Naive thymus-derived CD4-positive, alpha-beta T cell (primary cell): Measurements from ENCODE around the gene EHMT2. TPM values are rescaled to one million over a fixed set of nuclear protein-coding genes. Genes with fewer than 3 reads are reported as not detected.
"Not testable (repeated sequence)": the region's sequence is repeated elsewhere in the genome, so short reads cannot be mapped to it uniquely, and the experiment has no call there.

ENCODE experiments used
- ATAC-seq: fragments of 150-1000 bp; cut with Tn5 transposase; 2 replicates; pipeline ENCODE4 v1.10.0; 2021; ENCODE audit warnings: mild to moderate bottlenecking, moderate library complexity
- CTCF ChIA-PET: fragments of 350-600 bp; sonication (Branson Sonifier 250); formaldehyde crosslinking; loops from one replicate; lab custom pipeline; 2021; ENCODE audit warnings: antibody characterized with exemption; lab: Charles Lee
- POLR2A ChIA-PET: fragments of 350-600 bp; sonication (Branson Sonifier 250); formaldehyde crosslinking; loops from one replicate; lab custom pipeline; 2021; ENCODE audit warnings: antibody characterized with exemption, inconsistent platforms; lab: Charles Lee
- DNase-seq, 9 donors: peaks; one replicate each; pipeline versions ENCODE4 v3.0.0 to v3.0.0-alpha.2; 2020 to 2022; ENCODE audit warnings: mixed read lengths in 1 of 9
- H3K27ac ChIP-seq: one replicate; pipeline ENCODE4 v1.7.0; 2013; ENCODE audit warnings: mild to moderate bottlenecking, low read depth, low read length, moderate library complexity
- H3K27me3 ChIP-seq, 2 donors: one replicate each; pipeline ENCODE4 v1.7.0; 2013; ENCODE audit warnings: low read length in 2 of 2, mild to moderate bottlenecking in 2 of 2, moderate library complexity in 2 of 2; ENCODE audit not compliant: control insufficient read depth in 2 of 2, insufficient read depth in 2 of 2
- H3K36me3 ChIP-seq, 3 experiments: 1 replicate in 2 of 3; 2 replicates in 1 of 3; pipeline ENCODE4 v1.7.0; 2013; ENCODE audit warnings: low read length in 3 of 3, mild to moderate bottlenecking in 3 of 3, moderate library complexity in 1 of 3; ENCODE audit not compliant: insufficient read depth in 3 of 3, control insufficient read depth in 2 of 3
- H3K4me1 ChIP-seq, 2 donors: one replicate each; pipeline ENCODE4 v1.7.0; 2013; ENCODE audit warnings: low read length in 2 of 2, mild to moderate bottlenecking in 2 of 2, moderate library complexity in 1 of 2; ENCODE audit not compliant: control insufficient read depth in 2 of 2, insufficient read depth in 2 of 2
- H3K4me3 ChIP-seq: 2 replicates; pipeline ENCODE4 v1.7.0; 2013; ENCODE audit warnings: mild to moderate bottlenecking, low read length
- H3K9me3 ChIP-seq, 3 experiments: 1 replicate in 2 of 3; 2 replicates in 1 of 3; pipeline ENCODE4 v1.7.0; 2013; ENCODE audit warnings: low read length in 3 of 3; ENCODE audit not compliant: control insufficient read depth in 2 of 3
- H3K27ac Mint-ChIP-seq, 9 donors: one replicate each; pipeline ENCODE4 v1.8.0; 2020 to 2022; ENCODE audit warnings: mixed read lengths in 9 of 9, mild to moderate bottlenecking in 8 of 9, moderate library complexity in 5 of 9, inconsistent platforms in 2 of 9
- H3K27me3 Mint-ChIP-seq, 5 donors: one replicate each; pipeline ENCODE4 v1.8.0; 2021 to 2022; ENCODE audit warnings: mixed read lengths in 5 of 5, mild to moderate bottlenecking in 1 of 5
- H3K36me3 Mint-ChIP-seq, 5 donors: one replicate each; pipeline ENCODE4 v1.8.0; 2020 to 2022; ENCODE audit warnings: mixed read lengths in 5 of 5, mild to moderate bottlenecking in 3 of 5, inconsistent platforms in 1 of 5
- H3K4me1 Mint-ChIP-seq, 7 donors: one replicate each; pipeline ENCODE4 v1.8.0; 2020 to 2022; ENCODE audit warnings: mixed read lengths in 7 of 7, mild to moderate bottlenecking in 3 of 7, inconsistent platforms in 1 of 7
- H3K4me3 Mint-ChIP-seq, 10 donors: one replicate each; pipeline ENCODE4 v1.8.0; 2020 to 2022; ENCODE audit warnings: mild to moderate bottlenecking in 10 of 10, mixed read lengths in 10 of 10, moderate library complexity in 6 of 10, inconsistent platforms in 2 of 10
- H3K9me3 Mint-ChIP-seq, 11 donors: one replicate each; pipeline ENCODE4 v1.8.0; 2020 to 2022; ENCODE audit warnings: mixed read lengths in 11 of 11, mild to moderate bottlenecking in 4 of 11, inconsistent platforms in 1 of 11, moderate library complexity in 1 of 11
- intact Hi-C, 2 donors: fragments of 100-400 bp; cut with micrococcal nuclease; formaldehyde crosslinking; loops; one replicate each; pipeline ENCODE4 v1.15.1; 2023
- polyA plus RNA-seq, 2 donors: library from polyadenylated mRNA; unstranded; fragments of 300-500 nt; fragmentation: Illumina TruSeq; gene quantifications; one replicate each; pipeline ENCODE4 v1.2.3, GENCODE V29; 2021
- total RNA-seq, 6 experiments: library from RNA in 5 of 6; stranded (reverse) in 5 of 6; gene quantifications; 1 replicate in 5 of 6; 2 replicates in 1 of 6; pipeline ENCODE4 v1.2.3 and lab custom pipeline; 2021 to 2026

EHMT2 gene
- total and polyA plus RNA-seq, 7 experiments from 2014 or later = 37.3 to 94.2 (median 66.5) TPM

DNA sequence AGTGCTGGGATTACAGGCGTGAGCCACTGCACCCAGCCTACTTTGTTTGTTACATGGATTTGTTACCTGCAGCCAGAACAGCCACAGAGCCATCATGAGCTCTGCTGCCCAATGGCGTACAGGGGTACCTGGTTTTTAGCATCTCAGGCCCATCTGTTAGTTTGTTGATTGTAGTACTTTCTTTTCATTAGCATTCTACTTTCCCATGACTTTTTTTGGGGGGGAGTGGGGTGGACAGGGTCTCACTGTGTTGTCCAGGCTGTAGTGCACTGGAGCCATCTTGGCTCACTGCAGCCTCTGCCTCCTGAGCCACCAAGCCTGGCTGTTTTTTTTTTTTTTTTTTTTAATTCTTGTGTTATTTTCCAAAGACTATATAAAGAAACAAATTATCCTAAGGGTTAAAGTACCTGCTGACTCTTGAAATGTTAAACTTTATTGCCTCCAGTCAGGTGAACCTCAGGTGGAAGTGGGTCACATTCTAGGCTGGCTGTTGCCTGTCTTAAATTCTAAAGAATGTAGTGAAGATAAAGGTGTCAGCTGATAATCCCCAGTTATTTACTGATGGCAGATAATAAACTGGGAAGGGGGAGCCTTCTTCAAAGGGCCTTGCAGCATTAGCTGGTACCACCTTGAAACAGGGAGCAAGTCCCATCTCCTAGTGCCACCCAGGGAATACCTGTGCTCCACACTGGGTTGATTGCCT, 50.1 kb downstream of the EHMT2 start:
- peaks cover 0 to under 1% (median 0%) of the 10 kb centered on the region in 5 donors for H3K36me3 Mint-ChIP-seq
- Histone ChIP-seq H3K27me3 (no peaks in the 10 kb centered on the region), H3K36me3 (no peaks in the 10 kb centered on the region), H3K9me3 (no peaks in the 10 kb centered on the region), H3K4me3 (no peak overlapping the region), H3K4me1 (no peaks in the 10 kb centered on the region), H3K27ac (no peak overlapping the region)
- no peak for DNase-seq
- H3K9me3 Mint-ChIP-seq = peaks cover 0 to under 1% (median 0%) of the 10 kb centered on the region in 11 donors
- CTCF ChIA-PET = no interaction called here
- no peaks in the 10 kb centered on the region for H3K27me3 Mint-ChIP-seq
- intact Hi-C loops = no loop called here
- no peak for ATAC-seq
- H3K27ac Mint-ChIP-seq = no peak overlapping the region
- H3K4me1 Mint-ChIP-seq = peaks cover 0 to 6% (median 0%) of the 10 kb centered on the region in 7 donors
- no peak overlapping the region for H3K4me3 Mint-ChIP-seq
- POLR2A ChIA-PET = interaction anchor here (0.6 to 0.9 kb wide), 2 partner anchors 11 to 39 kb away, joined by 3 to 6 read pairs; no protein-coding TSS in a partner anchor

DNA sequence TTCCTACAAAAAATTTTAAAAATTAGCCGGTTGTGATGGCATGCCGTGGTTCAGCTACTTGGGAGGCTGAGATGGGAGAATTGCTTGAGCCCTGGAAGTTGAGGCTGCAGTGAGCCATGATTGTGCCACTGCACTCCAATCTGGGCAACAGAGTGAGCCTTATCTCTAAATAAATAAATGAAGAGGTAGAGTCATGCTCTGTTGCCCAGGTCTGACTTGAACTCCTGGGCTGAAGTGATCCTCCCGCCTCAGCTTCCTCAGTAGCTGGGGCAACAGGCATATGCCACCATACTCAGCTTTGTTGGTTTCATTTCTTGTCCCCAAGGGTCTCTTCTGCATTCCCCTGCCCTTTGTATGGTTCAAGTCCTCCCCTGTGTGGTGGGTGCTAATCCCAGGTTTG, 53.0 kb downstream of the EHMT2 start:
- Mint-ChIP-seq H3K9me3 (no peaks in the 10 kb centered on the region), H3K36me3 (peaks cover 0 to 16% (median 6%) of the 10 kb centered on the region in 5 donors), H3K4me1 (peaks cover 0 to 7% (median 1%) of the 10 kb centered on the region in 7 donors), H3K27ac (peak overlapping the region in 3 of 9 donors; percentile 14 to 54 (median 37)), H3K4me3 (no peak overlapping the region), H3K27me3 (no peaks in the 10 kb centered on the region)
- DNase-seq (no peak), ATAC-seq (no peak)
- peaks cover 0 to 19% (median 0%) of the 10 kb centered on the region in 3 experiments for H3K36me3 ChIP-seq
- H3K4me1 ChIP-seq = no peaks in the 10 kb centered on the region
- H3K9me3 ChIP-seq = no peaks in the 10 kb centered on the region
- POLR2A ChIA-PET = interaction anchor here (0.7 kb wide), 1 partner anchor 9 kb away, joined by 4 read pairs; no protein-coding TSS in a partner anchor
- H3K27me3 ChIP-seq = no peaks in the 10 kb centered on the region
- no peak overlapping the region for H3K4me3 ChIP-seq
- H3K27ac ChIP-seq = no peak overlapping the region
- CTCF ChIA-PET = interaction anchor here (0.6 kb wide), 1 partner anchor 501 kb away, joined by 3 read pairs; no protein-coding TSS in a partner anchor
- intact Hi-C loops = no loop called here

DNA sequence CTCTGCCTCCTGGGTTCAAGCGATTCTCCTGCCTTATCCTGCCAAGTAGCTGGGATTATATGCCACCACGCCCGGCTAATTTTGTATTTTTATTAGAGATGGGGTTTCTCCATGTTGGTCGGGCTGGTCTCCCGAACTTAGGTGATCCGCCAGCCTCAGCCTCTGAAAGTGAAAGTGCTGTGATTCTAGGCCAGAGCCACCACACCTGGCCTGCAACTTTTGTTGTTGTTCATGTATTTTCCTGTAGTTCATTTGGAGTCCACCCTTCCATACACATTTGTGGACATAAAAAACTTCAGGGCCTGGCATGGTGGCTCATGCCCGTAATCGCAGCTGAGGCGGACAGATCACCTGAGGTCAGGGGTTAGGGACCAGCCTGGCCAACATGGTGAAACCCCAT, 55.4 kb downstream of the EHMT2 start:
- peaks cover 0 to 29% (median 17%) of the 10 kb centered on the region in 5 donors for H3K36me3 Mint-ChIP-seq
- POLR2A ChIA-PET = interaction anchor here (1.2 kb wide), 1 partner anchor 9 kb away, joined by 3 read pairs; no protein-coding TSS in a partner anchor
- H3K4me3 Mint-ChIP-seq = no peak overlapping the region

DNA sequence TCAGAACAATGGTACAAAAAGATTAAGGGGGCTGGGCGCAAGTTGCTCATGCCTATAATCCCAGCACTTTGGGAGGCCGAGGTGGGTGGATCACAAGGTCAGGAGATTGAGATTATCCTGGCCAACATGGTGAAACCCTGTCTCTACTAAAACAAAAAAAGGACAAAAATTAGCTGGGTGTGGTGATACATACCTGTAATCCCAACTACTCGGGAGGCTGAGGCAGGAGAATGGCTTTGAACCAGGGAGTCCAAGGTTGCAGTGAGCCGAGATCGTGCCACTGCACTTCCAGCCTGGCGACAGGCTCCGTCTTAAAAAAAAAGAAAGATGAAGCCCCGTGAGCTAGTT, 57.7 kb downstream of the EHMT2 start:
- peaks cover 3 to 39% (median 24%) of the 10 kb centered on the region in 5 donors for H3K36me3 Mint-ChIP-seq
- H3K27me3 Mint-ChIP-seq, H3K27ac ChIP-seq, H3K9me3 Mint-ChIP-seq, H3K9me3 ChIP-seq, DNase-seq, ATAC-seq, H3K27me3 ChIP-seq, H3K4me3 ChIP-seq: not testable (repeated sequence)
- H3K4me3 Mint-ChIP-seq = peak overlapping the region in 2 of 10 donors; percentile 26 to 37
- intact Hi-C loops = loop anchor here (5.0 to 10.0 kb wide), 4 partner anchors 118 to 1015 kb away; partner anchors contain the start of genes MICA (in 1 of the 2), MICB (in 1 of the 2), NELFE (in 1 of the 2) and PSMB9 (in 1 of the 2)
- ChIA-PET CTCF (interaction anchor here (1.6 to 2.1 kb wide), 2 partner anchors 188 to 241 kb away, joined by 3 to 8 read pairs; no protein-coding TSS in a partner anchor), POLR2A (interaction anchor here (0.6 to 2.1 kb wide), 6 partner anchors 9 to 179 kb away, joined by 3 to 12 read pairs (median 3); partner anchors contain the start of gene NEU1)
- H3K4me1 ChIP-seq = peaks cover 30 to 34% of the 10 kb centered on the region in 2 donors
- peak overlapping the region in 3 of 9 donors; percentile 2 to 52 (median 13) for H3K27ac Mint-ChIP-seq
- peaks cover 26 to 40% (median 34%) of the 10 kb centered on the region in 7 donors for H3K4me1 Mint-ChIP-seq
- peaks cover 0 to 50% (median 14%) of the 10 kb centered on the region in 3 experiments for H3K36me3 ChIP-seq

More for the DNA sequence above, 55.4 kb downstream of the EHMT2 start:
- DNase-seq = no peak
- H3K27me3 ChIP-seq = no peaks in the 10 kb centered on the region
- Mint-ChIP-seq H3K27ac (peak overlapping the region in 2 of 9 donors; percentile 29 to 52), H3K9me3 (no peaks in the 10 kb centered on the region), H3K27me3 (no peaks in the 10 kb centered on the region), H3K4me1 (peaks cover 14 to 20% (median 18%) of the 10 kb centered on the region in 7 donors)
- CTCF ChIA-PET = no interaction called here
- H3K36me3 ChIP-seq = peaks cover 0 to 43% (median 14%) of the 10 kb centered on the region in 3 experiments
- H3K9me3 ChIP-seq = no peaks in the 10 kb centered on the region
- peaks cover 17 to 22% of the 10 kb centered on the region in 2 donors for H3K4me1 ChIP-seq
- no peak overlapping the region for H3K27ac ChIP-seq
- no peak for ATAC-seq
- no peak overlapping the region for H3K4me3 ChIP-seq
- intact Hi-C loops = no loop called here

DNA sequence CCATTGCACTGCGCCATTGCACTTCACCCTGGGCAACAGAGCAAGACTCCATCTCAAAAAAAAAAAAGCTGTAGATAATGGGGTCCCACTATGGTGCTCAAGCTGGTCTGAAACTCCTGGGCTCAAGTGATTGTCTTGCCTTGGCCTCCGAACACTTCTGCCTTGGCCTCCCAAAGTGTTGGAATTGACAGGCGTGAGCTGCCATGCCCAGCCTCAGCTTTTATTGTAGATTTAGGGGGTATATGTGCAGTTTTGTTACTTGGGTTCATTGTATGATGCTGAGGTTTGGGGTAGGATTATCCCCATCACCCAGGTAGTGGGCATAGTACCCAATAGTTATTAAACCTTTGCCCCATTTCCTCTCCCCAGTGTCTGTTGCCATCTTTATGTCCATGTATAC, 58.5 kb downstream of the EHMT2 start:
- Mint-ChIP-seq H3K4me1 (peaks cover 26 to 47% (median 38%) of the 10 kb centered on the region in 7 donors), H3K27me3 (no peaks in the 10 kb centered on the region), H3K9me3 (no peaks in the 10 kb centered on the region), H3K36me3 (peaks cover 3 to 40% (median 24%) of the 10 kb centered on the region in 5 donors), H3K4me3 (peak overlapping the region in 9 of 10 donors; percentile 0 to 58 (median 27)), H3K27ac (peak overlapping the region in 6 of 9 donors; percentile 13 to 78 (median 56))
- peaks cover 0 to 53% (median 14%) of the 10 kb centered on the region in 3 experiments for H3K36me3 ChIP-seq
- H3K27ac ChIP-seq = peak overlapping the region; percentile 25
- H3K27me3 ChIP-seq = no peaks in the 10 kb centered on the region
- ATAC-seq (no peak), DNase-seq (no peak)
- peaks cover 30 to 34% of the 10 kb centered on the region in 2 donors for H3K4me1 ChIP-seq
- ChIA-PET CTCF (interaction anchor here (1.6 to 2.1 kb wide), 2 partner anchors 187 to 240 kb away, joined by 3 to 8 read pairs; no protein-coding TSS in a partner anchor), POLR2A (interaction anchor here (0.6 to 2.1 kb wide), 9 partner anchors 9 to 1342 kb away, joined by 3 to 12 read pairs (median 3); partner anchors contain the start of genes BAG6, NELFE, NEU1 and SKIC2)
- H3K9me3 ChIP-seq = no peaks in the 10 kb centered on the region
- intact Hi-C loops = loop anchor here (5.0 to 10.0 kb wide), 4 partner anchors 118 to 1016 kb away; partner anchors contain the start of genes MICA (in 1 of the 2), MICB (in 1 of the 2), NELFE (in 1 of the 2) and PSMB9 (in 1 of the 2)
- H3K4me3 ChIP-seq = no peak overlapping the region

DNA sequence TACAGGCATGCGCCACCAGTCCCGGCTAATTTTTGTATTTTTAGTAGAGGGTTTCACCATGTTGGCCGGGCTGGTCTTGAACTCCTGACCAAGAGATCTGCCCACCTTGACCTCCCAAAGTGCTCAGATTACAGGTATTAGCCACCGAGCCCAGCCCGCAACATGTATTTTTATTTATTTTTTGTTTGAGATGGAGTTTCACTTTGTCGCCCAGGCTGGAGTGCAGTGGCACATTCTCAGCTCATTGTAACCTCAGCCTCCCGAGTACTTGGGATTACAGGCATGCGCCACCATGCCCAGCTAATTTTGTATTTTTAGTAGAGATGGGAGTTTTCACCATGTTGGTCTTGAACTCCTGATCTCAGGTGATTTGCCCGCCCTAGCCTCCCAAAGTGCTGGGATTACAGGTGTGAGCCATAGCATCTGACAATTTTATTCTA, 59.4 kb downstream of the EHMT2 start:
- Histone ChIP-seq H3K27ac (peak overlapping the region; percentile 92), H3K36me3 (peaks cover 0 to 53% (median 14%) of the 10 kb centered on the region in 3 experiments), H3K4me1 (peaks cover 34% of the 10 kb centered on the region in 2 donors)
- peaks cover 3 to 40% (median 24%) of the 10 kb centered on the region in 5 donors for H3K36me3 Mint-ChIP-seq
- not testable (repeated sequence) for H3K4me3 ChIP-seq, H3K9me3 Mint-ChIP-seq, H3K27me3 ChIP-seq, H3K9me3 ChIP-seq, ATAC-seq, DNase-seq, H3K27me3 Mint-ChIP-seq
- POLR2A ChIA-PET = interaction anchor here (0.6 to 2.1 kb wide), 7 partner anchors 8 to 1731 kb away, joined by 3 to 12 read pairs (median 3); partner anchors contain the start of genes BAG6, NELFE, NEU1 and SKIC2
- peaks cover 26 to 47% (median 39%) of the 10 kb centered on the region in 7 donors for H3K4me1 Mint-ChIP-seq
- intact Hi-C loops = loop anchor here (5.0 to 10.0 kb wide), 4 partner anchors 119 to 1017 kb away; partner anchors contain the start of genes MICA (in 1 of the 2), MICB (in 1 of the 2), NELFE (in 1 of the 2) and PSMB9 (in 1 of the 2)
- H3K4me3 Mint-ChIP-seq = peak overlapping the region in 9 of 10 donors; percentile 13 to 99 (median 99)
- CTCF ChIA-PET = interaction anchor here (2.1 kb wide), 1 partner anchor 240 kb away, joined by 8 read pairs; no protein-coding TSS in a partner anchor
- peak overlapping the region in 4 of 9 donors; percentile 97 to 100 (median 100) for H3K27ac Mint-ChIP-seq
